Activated gamma-delta T cell treated with anti-CD3 and anti-CD28 coated beads, Interleukin-2, amount 50 U/mL, for 16 hours (primary cell): ENCODE measurements around the gene TMEM205.
"Not testable (repeated sequence)": the region's sequence is repeated elsewhere in the genome, so short reads cannot be mapped to it uniquely, and the experiment has no call there.

Experiments
- DNase-seq: peaks from one replicate; pipeline ENCODE4 v3.0.0-alpha.2; 2020; ENCODE audit warnings: low read depth

TMEM205 gene

GRCh38 chr19:11346104-11346940 is at the start of gene TMEM205, which contains the start of gene CCDC159:
TSS of gene TMEM205 (minus strand) at chr19:11346268. CDS start at chr19:11345619, 649 bp downstream.
TSS of gene CCDC159 (plus strand) at chr19:11346519. CDS start at chr19:11346607, 88 bp downstream.
- peak; percentile 99 for DNase-seq

- DNase-seq: no peak
Observed at GRCh38 chr19:11390933-11391680, 45.0 kb upstream of the TMEM205 start.

GRCh38 chr19:11390359-11390758 is 44.3 kb upstream of the TMEM205 start:
- DNase-seq: no peak

- no peak for DNase-seq
Observed at GRCh38 chr19:11387162-11388034, 41.3 kb upstream of the TMEM205 start.

- no peak for DNase-seq
Observed at GRCh38 chr19:11384778-11385129, 38.7 kb upstream of the TMEM205 start.

- no peak for DNase-seq
Observed at GRCh38 chr19:11383706-11384048, 37.6 kb upstream of the TMEM205 start.

- DNase-seq: no peak
Observed at GRCh38 chr19:11382898-11383705, 37.0 kb upstream of the TMEM205 start.

GRCh38 chr19:11380653-11381537 is 34.8 kb upstream of the TMEM205 start:
- peak; percentile 93 for DNase-seq

- no peak for DNase-seq
Observed at GRCh38 chr19:11379857-11380350, 33.8 kb upstream of the TMEM205 start.

GRCh38 chr19:11379269-11379845 is 33.3 kb upstream of the TMEM205 start:
- DNase-seq: not testable (repeated sequence)

GRCh38 chr19:11378319-11379189 is 32.5 kb upstream of the TMEM205 start:
- DNase-seq: no peak

GRCh38 chr19:11377756-11378155 is 31.7 kb upstream of the TMEM205 start:
- no peak for DNase-seq

- no peak for DNase-seq
Observed at GRCh38 chr19:11377237-11377636, 31.2 kb upstream of the TMEM205 start.

GRCh38 chr19:11375143-11375948 is 29.3 kb upstream of the TMEM205 start:
- peak; percentile 50 for DNase-seq

- peak; percentile 93 for DNase-seq
Observed at GRCh38 chr19:11374433-11375142, 28.5 kb upstream of the TMEM205 start, which contains the start of gene SWSAP1. TSS of gene SWSAP1 (plus strand) at chr19:11374666. CDS start at chr19:11374681, 15 bp downstream.

- no peak for DNase-seq
Observed at GRCh38 chr19:11373885-11374432, 27.9 kb upstream of the TMEM205 start.
